Stimulated activated naive CD8-positive, alpha-beta T cell treated with anti-CD3 and anti-CD28 coated beads, Interleukin-15, Interleukin-2, amounts not matched to agents 100 ng/mL and 50 ng/mL, for 24 hours (primary cell): ENCODE measurements around the gene AKR1E2.
A peak's percentile ranks its signal among the peaks of the same experiment; 100 is the strongest.

Source experiments
- H3K27ac Mint-ChIP-seq: one replicate; pipeline ENCODE4 v1.8.0; 2021; ENCODE audit warnings: mild to moderate bottlenecking, mixed read lengths
- H3K27me3 Mint-ChIP-seq: one replicate; pipeline ENCODE4 v1.8.0; 2021; ENCODE audit warnings: mixed read lengths
- H3K36me3 Mint-ChIP-seq: one replicate; pipeline ENCODE4 v1.8.0; 2021; ENCODE audit warnings: low read depth, mixed read lengths
- H3K4me1 Mint-ChIP-seq: one replicate; pipeline ENCODE4 v1.8.0; 2021; ENCODE audit warnings: low read depth, mixed read lengths
- H3K4me3 Mint-ChIP-seq: one replicate; pipeline ENCODE4 v1.8.0; 2021; ENCODE audit warnings: mild to moderate bottlenecking, mixed read lengths
- H3K9me3 Mint-ChIP-seq: one replicate; pipeline ENCODE4 v1.8.0; 2021; ENCODE audit warnings: mixed read lengths

AKR1E2 gene

GRCh38 chr10:4825456-4825867 is 545 bp upstream of the AKR1E2 start:
- peaks cover 80% of the 10 kb centered on the region for H3K27me3 Mint-ChIP-seq
- H3K27ac Mint-ChIP-seq = no peak overlapping the region
- peak overlapping the region; percentile 60 for H3K4me3 Mint-ChIP-seq
- H3K9me3 Mint-ChIP-seq = peaks cover 3% of the 10 kb centered on the region
- no peaks in the 10 kb centered on the region for H3K36me3 Mint-ChIP-seq
- peaks cover 3% of the 10 kb centered on the region for H3K4me1 Mint-ChIP-seq

GRCh38 chr10:4826792-4827324 is 851 bp downstream of the AKR1E2 start:
- Mint-ChIP-seq H3K9me3 (peaks cover 3% of the 10 kb centered on the region), H3K27ac (no peak overlapping the region), H3K4me1 (peaks cover 3% of the 10 kb centered on the region), H3K36me3 (no peaks in the 10 kb centered on the region), H3K27me3 (peaks cover 83% of the 10 kb centered on the region), H3K4me3 (peak overlapping the region; percentile 65)

- Mint-ChIP-seq H3K4me3 (no peak overlapping the region), H3K27ac (no peak overlapping the region), H3K27me3 (peaks cover 75% of the 10 kb centered on the region), H3K9me3 (peaks cover 3% of the 10 kb centered on the region), H3K36me3 (no peaks in the 10 kb centered on the region), H3K4me1 (peaks cover 3% of the 10 kb centered on the region)
Measured at GRCh38 chr10:4828005-4828404, 2.0 kb downstream of the AKR1E2 start.

- peaks cover 57% of the 10 kb centered on the region for H3K27me3 Mint-ChIP-seq
Measured at GRCh38 chr10:4830551-4830950, 4.5 kb downstream of the AKR1E2 start.

GRCh38 chr10:4831091-4831490 is 5.1 kb downstream of the AKR1E2 start:
- Mint-ChIP-seq H3K27ac (no peak overlapping the region), H3K4me1 (peaks cover 5% of the 10 kb centered on the region)

More at GRCh38 chr10:4830551-4830950, 4.5 kb downstream of the AKR1E2 start:
- Mint-ChIP-seq H3K27ac (no peak overlapping the region), H3K4me1 (peaks cover 4% of the 10 kb centered on the region), H3K9me3 (no peaks in the 10 kb centered on the region), H3K4me3 (no peak overlapping the region), H3K36me3 (no peaks in the 10 kb centered on the region)

GRCh38 chr10:4833286-4833685 is 7.3 kb downstream of the AKR1E2 start:
- no peak overlapping the region for H3K27ac Mint-ChIP-seq
- H3K4me3 Mint-ChIP-seq = no peak overlapping the region
- H3K4me1 Mint-ChIP-seq = peaks cover 8% of the 10 kb centered on the region
- no peaks in the 10 kb centered on the region for H3K9me3 Mint-ChIP-seq
- no peaks in the 10 kb centered on the region for H3K36me3 Mint-ChIP-seq
- H3K27me3 Mint-ChIP-seq = peaks cover 34% of the 10 kb centered on the region

More at GRCh38 chr10:4831091-4831490, 5.1 kb downstream of the AKR1E2 start:
- Mint-ChIP-seq H3K36me3 (no peaks in the 10 kb centered on the region), H3K9me3 (no peaks in the 10 kb centered on the region), H3K4me3 (no peak overlapping the region), H3K27me3 (peaks cover 52% of the 10 kb centered on the region)

GRCh38 chr10:4834898-4835405 is 8.9 kb downstream of the AKR1E2 start:
- no peak overlapping the region for H3K27ac Mint-ChIP-seq
- no peak overlapping the region for H3K4me3 Mint-ChIP-seq

GRCh38 chr10:4835494-4835918 is 9.5 kb downstream of the AKR1E2 start:
- Mint-ChIP-seq H3K36me3 (no peaks in the 10 kb centered on the region), H3K4me3 (no peak overlapping the region), H3K27ac (no peak overlapping the region), H3K9me3 (no peaks in the 10 kb centered on the region), H3K4me1 (peaks cover 8% of the 10 kb centered on the region), H3K27me3 (peaks cover 14% of the 10 kb centered on the region)

More at GRCh38 chr10:4834898-4835405, 8.9 kb downstream of the AKR1E2 start:
- Mint-ChIP-seq H3K9me3 (no peaks in the 10 kb centered on the region), H3K4me1 (peaks cover 8% of the 10 kb centered on the region), H3K27me3 (peaks cover 19% of the 10 kb centered on the region), H3K36me3 (no peaks in the 10 kb centered on the region)

- no peaks in the 10 kb centered on the region for H3K9me3 Mint-ChIP-seq
- no peaks in the 10 kb centered on the region for H3K36me3 Mint-ChIP-seq
- H3K27ac Mint-ChIP-seq = no peak overlapping the region
- peaks cover 4% of the 10 kb centered on the region for H3K27me3 Mint-ChIP-seq
- no peak overlapping the region for H3K4me3 Mint-ChIP-seq
- H3K4me1 Mint-ChIP-seq = peaks cover 8% of the 10 kb centered on the region
Measured at GRCh38 chr10:4836416-4836969, 10.5 kb downstream of the AKR1E2 start.

- H3K27ac Mint-ChIP-seq = no peak overlapping the region
- no peaks in the 10 kb centered on the region for H3K27me3 Mint-ChIP-seq
- H3K4me1 Mint-ChIP-seq = peaks cover 8% of the 10 kb centered on the region
- no peak overlapping the region for H3K4me3 Mint-ChIP-seq
- no peaks in the 10 kb centered on the region for H3K9me3 Mint-ChIP-seq
- no peaks in the 10 kb centered on the region for H3K36me3 Mint-ChIP-seq
Measured at GRCh38 chr10:4837551-4837950, 11.5 kb downstream of the AKR1E2 start.

- H3K4me1 Mint-ChIP-seq = peaks cover 8% of the 10 kb centered on the region
- H3K27ac Mint-ChIP-seq = no peak overlapping the region
- no peaks in the 10 kb centered on the region for H3K36me3 Mint-ChIP-seq
- H3K27me3 Mint-ChIP-seq = no peaks in the 10 kb centered on the region
- H3K9me3 Mint-ChIP-seq = no peaks in the 10 kb centered on the region
- H3K4me3 Mint-ChIP-seq = no peak overlapping the region
Measured at GRCh38 chr10:4838743-4839142, 12.7 kb downstream of the AKR1E2 start.

GRCh38 chr10:4839353-4839752 is 13.3 kb downstream of the AKR1E2 start:
- Mint-ChIP-seq H3K9me3 (no peaks in the 10 kb centered on the region), H3K36me3 (no peaks in the 10 kb centered on the region), H3K27ac (no peak overlapping the region), H3K4me1 (peaks cover 8% of the 10 kb centered on the region), H3K4me3 (no peak overlapping the region), H3K27me3 (no peaks in the 10 kb centered on the region)

GRCh38 chr10:4840151-4840550 is 14.1 kb downstream of the AKR1E2 start:
- Mint-ChIP-seq H3K4me3 (no peak overlapping the region), H3K27ac (no peak overlapping the region), H3K4me1 (peaks cover 8% of the 10 kb centered on the region), H3K9me3 (no peaks in the 10 kb centered on the region), H3K36me3 (no peaks in the 10 kb centered on the region), H3K27me3 (no peaks in the 10 kb centered on the region)

GRCh38 chr10:4843525-4844180 is 17.6 kb downstream of the AKR1E2 start:
- Mint-ChIP-seq H3K27ac (no peak overlapping the region), H3K36me3 (no peaks in the 10 kb centered on the region), H3K27me3 (no peaks in the 10 kb centered on the region), H3K4me3 (no peak overlapping the region), H3K4me1 (no peaks in the 10 kb centered on the region), H3K9me3 (no peaks in the 10 kb centered on the region)

GRCh38 chr10:4844864-4845263 is 18.9 kb downstream of the AKR1E2 start:
- Mint-ChIP-seq H3K4me1 (peaks cover 7% of the 10 kb centered on the region), H3K27me3 (no peaks in the 10 kb centered on the region), H3K4me3 (no peak overlapping the region), H3K36me3 (no peaks in the 10 kb centered on the region), H3K27ac (no peak overlapping the region), H3K9me3 (no peaks in the 10 kb centered on the region)
